Liver (tissue), 9 donors: Measurements from ENCODE around the gene ILDR1. TPM values are rescaled to one million over a fixed set of nuclear protein-coding genes. Genes with fewer than 3 reads are reported as not detected.

Experiments
- DNase-seq: peaks from one replicate; pipeline ENCODE4 v3.0.0-alpha.2; 2017; ENCODE audit warnings: low spot score
- H3K27ac ChIP-seq, 2 donors: one replicate each; pipeline ENCODE4 v1.7.0; 2013; ENCODE audit warnings: inconsistent platforms in 2 of 2, low read length in 2 of 2, control low read depth in 1 of 2, low read depth in 1 of 2, mild to moderate bottlenecking in 1 of 2
- H3K27me3 ChIP-seq, 4 donors: one replicate each; pipeline versions ENCODE4 v1.6.1 to v1.7.0; 2013; ENCODE audit warnings: low read length in 3 of 4, inconsistent platforms in 1 of 4, mild to moderate bottlenecking in 1 of 4, moderate library complexity in 1 of 4; ENCODE audit not compliant: control insufficient read depth in 4 of 4, insufficient read depth in 4 of 4
- H3K36me3 ChIP-seq, 4 donors: one replicate each; pipeline versions ENCODE4 v1.6.1 to v1.7.0; 2013; ENCODE audit warnings: low read length in 3 of 4, mild to moderate bottlenecking in 3 of 4, low read depth in 1 of 4, moderate library complexity in 1 of 4; ENCODE audit not compliant: control insufficient read depth in 4 of 4, insufficient read depth in 3 of 4
- H3K4me1 ChIP-seq, 4 donors: one replicate each; pipeline versions ENCODE4 v1.6.1 to v1.7.0; 2013; ENCODE audit warnings: low read length in 3 of 4, mild to moderate bottlenecking in 3 of 4, moderate library complexity in 1 of 4; ENCODE audit not compliant: control insufficient read depth in 4 of 4, insufficient read depth in 4 of 4
- H3K4me3 ChIP-seq, 3 donors: one replicate each; pipeline versions ENCODE4 v1.6.1 to v1.7.0; 2013; ENCODE audit warnings: low read length in 3 of 3, control low read depth in 1 of 3, low read depth in 1 of 3, mild to moderate bottlenecking in 1 of 3
- H3K9ac ChIP-seq, 2 donors: one replicate each; pipeline ENCODE4 v1.7.0; 2013; ENCODE audit warnings: low read length in 2 of 2, mild to moderate bottlenecking in 2 of 2, moderate library complexity in 2 of 2, control low read depth in 1 of 2, low read depth in 1 of 2
- H3K9me3 ChIP-seq, 4 donors: one replicate each; pipeline versions ENCODE4 v1.6.1 to v1.7.0; 2013; ENCODE audit warnings: low read length in 3 of 4; ENCODE audit not compliant: control insufficient read depth in 4 of 4
- ATF3 ChIP-seq: IDR thresholded peaks from 2 replicates; pipeline ENCODE4 v1.6.1; 2016; ENCODE audit warnings: antibody characterized with exemption
- EGR1 ChIP-seq, 2 donors: IDR thresholded peaks; 2 replicates each; pipeline ENCODE4 v1.6.1; 2016 to 2018; ENCODE audit warnings: antibody characterized with exemption in 2 of 2, low read depth in 2 of 2
- FOXA1 ChIP-seq: IDR thresholded peaks from 2 replicates; pipeline ENCODE4 v1.6.1; 2016; ENCODE audit warnings: antibody characterized with exemption
- HNF4A ChIP-seq, 2 donors: conservative IDR thresholded peaks; 2 replicates each; pipeline ENCODE4 v1.6.1; 2016; ENCODE audit warnings: antibody characterized with exemption in 2 of 2, mild to moderate bottlenecking in 2 of 2
- HNF4G ChIP-seq: IDR thresholded peaks from 2 replicates; pipeline ENCODE4 v1.6.1; 2016; ENCODE audit warnings: antibody characterized with exemption
- NR2F2 ChIP-seq: IDR thresholded peaks from 2 replicates; pipeline ENCODE4 v1.6.1; 2016; ENCODE audit warnings: antibody characterized with exemption
- RAD21 ChIP-seq, 2 donors: IDR thresholded peaks; 2 replicates each; pipeline ENCODE4 v1.6.1; 2016; ENCODE audit warnings: antibody characterized with exemption in 2 of 2, mild to moderate bottlenecking in 2 of 2
- REST ChIP-seq: IDR thresholded peaks from 2 replicates; pipeline ENCODE4 v1.6.1; 2016; ENCODE audit warnings: antibody characterized with exemption, mild to moderate bottlenecking
- SP1 ChIP-seq: IDR thresholded peaks from 2 replicates; pipeline ENCODE4 v1.6.1; 2018; ENCODE audit warnings: antibody characterized with exemption, mild to moderate bottlenecking
- WGBS: extraction: QIAGEN DNeasy Blood & Tissue Kit; methylation state at CpG from one replicate; pipeline ENCODE4 v1.1.7; 2013; 5-methylcytosine and 5-hydroxymethylcytosine counted together
- polyA plus RNA-seq, 2 donors: library from polyadenylated mRNA; stranded (reverse) in 1 of 2; unstranded in 1 of 2; fragments of 200-250 nt in 1 of 2; fragments of >200 nt in 1 of 2; fragmentation: Nextera tagmentation in 1 of 2; extraction: Ambion mirVana in 1 of 2; gene quantifications; one replicate each; pipeline versions ENCODE4 v1.2.1 to v1.2.3, GENCODE V29; 2013 to 2015
- total RNA-seq, 2 donors: library from RNA; depleted of rRNA; stranded (reverse); fragments of >200 nt; gene quantifications; one replicate each; pipeline ENCODE4 v1.2.3, GENCODE V29; 2014
- TF ChIP-seq, protein P1 (sequence below): IDR thresholded peaks from 2 replicates; pipeline ENCODE4 v1.6.1; 2016; ENCODE audit warnings: antibody characterized with exemption
- TF ChIP-seq, protein P2 (sequence below): IDR thresholded peaks from 2 replicates; pipeline ENCODE4 v1.6.1; 2016; ENCODE audit warnings: antibody characterized with exemption
- TF ChIP-seq, protein P3 (sequence below): fragments of 150-350 bp; IDR thresholded peaks from 2 replicates; pipeline ENCODE4 v1.5.1; 2017; ENCODE audit warnings: improper control_type of control experiment, low read depth, low read length; ENCODE audit not compliant: missing input control
- donor health status: healthy.
- donor health status: healthy.
- donor health status: healthy.
- donor health status: healthy.
- donor health status: healthy.

ILDR1 gene
- total and polyA plus RNA-seq, 4 donors, result 0.07 to 1.7 (median 0.19) TPM

DNA sequence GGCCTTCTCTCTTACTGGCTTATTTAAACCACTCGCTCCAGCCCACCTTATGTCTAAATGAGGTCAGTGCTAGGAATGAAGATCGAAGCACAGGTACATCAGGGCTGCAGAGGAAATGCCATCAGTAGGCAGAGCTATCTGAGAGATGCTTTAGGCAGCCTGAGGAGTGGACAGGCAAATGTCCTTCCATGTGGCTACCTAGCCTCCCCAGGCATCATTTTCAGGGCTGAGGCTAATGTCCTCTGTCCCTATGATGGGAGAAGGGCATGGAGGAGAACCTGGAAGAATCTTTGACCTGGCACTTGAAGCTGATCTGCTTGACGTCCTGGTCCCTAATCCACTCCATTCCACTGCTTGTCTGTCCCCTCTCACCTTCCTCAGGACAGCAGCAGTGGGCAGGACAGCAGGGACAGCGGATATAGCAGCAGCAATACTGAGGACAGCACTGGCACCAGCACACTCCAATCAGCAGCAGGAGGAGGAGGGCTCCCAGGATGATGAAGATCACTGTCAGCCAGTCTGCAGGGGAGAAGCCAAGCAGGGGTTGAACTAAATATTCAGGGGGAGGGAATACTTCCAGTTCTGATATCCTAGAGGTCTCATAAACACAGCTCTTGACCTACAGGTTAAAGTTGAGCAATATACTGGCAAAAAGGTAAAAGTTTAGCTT is 21.0 kb downstream of the ILDR1 start:
- Histone ChIP-seq H3K4me1 (no peaks in the 10 kb centered on the region), H3K9me3 (no peaks in the 10 kb centered on the region), H3K9ac (no peak overlapping the region), H3K27me3 (no peaks in the 10 kb centered on the region), H3K27ac (no peak overlapping the region), H3K36me3 (peaks cover 0 to 2% (median 0%) of the 10 kb centered on the region in 4 donors), H3K4me3 (no peak overlapping the region)
- 81% methylated on average over 4 of the region's 4 CpGs for WGBS
- DNase-seq, result no peak
- TF ChIP-seq HNF4A (conservative IDR thresholded peaks at IDR 0.05), result peak in 1 of 2 donors; percentile 36
- TF ChIP-seq, protein P1, sequence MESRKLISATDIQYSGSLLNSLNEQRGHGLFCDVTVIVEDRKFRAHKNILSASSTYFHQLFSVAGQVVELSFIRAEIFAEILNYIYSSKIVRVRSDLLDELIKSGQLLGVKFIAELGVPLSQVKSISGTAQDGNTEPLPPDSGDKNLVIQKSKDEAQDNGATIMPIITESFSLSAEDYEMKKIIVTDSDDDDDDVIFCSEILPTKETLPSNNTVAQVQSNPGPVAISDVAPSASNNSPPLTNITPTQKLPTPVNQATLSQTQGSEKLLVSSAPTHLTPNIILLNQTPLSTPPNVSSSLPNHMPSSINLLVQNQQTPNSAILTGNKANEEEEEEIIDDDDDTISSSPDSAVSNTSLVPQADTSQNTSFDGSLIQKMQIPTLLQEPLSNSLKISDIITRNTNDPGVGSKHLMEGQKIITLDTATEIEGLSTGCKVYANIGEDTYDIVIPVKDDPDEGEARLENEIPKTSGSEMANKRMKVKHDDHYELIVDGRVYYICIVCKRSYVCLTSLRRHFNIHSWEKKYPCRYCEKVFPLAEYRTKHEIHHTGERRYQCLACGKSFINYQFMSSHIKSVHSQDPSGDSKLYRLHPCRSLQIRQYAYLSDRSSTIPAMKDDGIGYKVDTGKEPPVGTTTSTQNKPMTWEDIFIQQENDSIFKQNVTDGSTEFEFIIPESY, result no peak
- peak; percentile 9 for TF ChIP-seq SP1
- TF ChIP-seq NR2F2, result peak; percentile 70
- no peak for TF ChIP-seq RAD21 (IDR thresholded peaks at IDR 0.05)
- TF ChIP-seq HNF4G, result no peak
- TF ChIP-seq EGR1 (IDR thresholded peaks at IDR 0.05; ENCODE audit: low read depth in 2 of 2), result no peak
- no peak for TF ChIP-seq FOXA1
- TF ChIP-seq, protein P2, sequence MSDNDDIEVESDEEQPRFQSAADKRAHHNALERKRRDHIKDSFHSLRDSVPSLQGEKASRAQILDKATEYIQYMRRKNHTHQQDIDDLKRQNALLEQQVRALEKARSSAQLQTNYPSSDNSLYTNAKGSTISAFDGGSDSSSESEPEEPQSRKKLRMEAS, result no peak

GRCh38 chr3:121999931-122000330 is 22.1 kb downstream of the ILDR1 start:
- no peak overlapping the region for H3K9ac ChIP-seq
- peaks cover 0 to 4% (median 0%) of the 10 kb centered on the region in 4 donors for H3K4me1 ChIP-seq
- no peak overlapping the region for H3K27ac ChIP-seq
- no peak for DNase-seq
- H3K36me3 ChIP-seq, result peaks cover 0 to 2% (median 0%) of the 10 kb centered on the region in 4 donors
- no peaks in the 10 kb centered on the region for H3K27me3 ChIP-seq
- 78% methylated on average over 1 of the region's 1 CpG for WGBS
- no peak overlapping the region for H3K4me3 ChIP-seq
- TF ChIP-seq, protein P2, result no peak
- TF ChIP-seq REST (no peak), HNF4G (no peak), ATF3 (no peak), NR2F2 (no peak)
- TF ChIP-seq, protein P3, sequence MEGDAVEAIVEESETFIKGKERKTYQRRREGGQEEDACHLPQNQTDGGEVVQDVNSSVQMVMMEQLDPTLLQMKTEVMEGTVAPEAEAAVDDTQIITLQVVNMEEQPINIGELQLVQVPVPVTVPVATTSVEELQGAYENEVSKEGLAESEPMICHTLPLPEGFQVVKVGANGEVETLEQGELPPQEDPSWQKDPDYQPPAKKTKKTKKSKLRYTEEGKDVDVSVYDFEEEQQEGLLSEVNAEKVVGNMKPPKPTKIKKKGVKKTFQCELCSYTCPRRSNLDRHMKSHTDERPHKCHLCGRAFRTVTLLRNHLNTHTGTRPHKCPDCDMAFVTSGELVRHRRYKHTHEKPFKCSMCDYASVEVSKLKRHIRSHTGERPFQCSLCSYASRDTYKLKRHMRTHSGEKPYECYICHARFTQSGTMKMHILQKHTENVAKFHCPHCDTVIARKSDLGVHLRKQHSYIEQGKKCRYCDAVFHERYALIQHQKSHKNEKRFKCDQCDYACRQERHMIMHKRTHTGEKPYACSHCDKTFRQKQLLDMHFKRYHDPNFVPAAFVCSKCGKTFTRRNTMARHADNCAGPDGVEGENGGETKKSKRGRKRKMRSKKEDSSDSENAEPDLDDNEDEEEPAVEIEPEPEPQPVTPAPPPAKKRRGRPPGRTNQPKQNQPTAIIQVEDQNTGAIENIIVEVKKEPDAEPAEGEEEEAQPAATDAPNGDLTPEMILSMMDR, result no peak
- no peaks in the 10 kb centered on the region for H3K9me3 ChIP-seq
